GM12865 (cell line): ENCODE results near the gene EQTN.

Source experiments
- DNase-seq: peaks from one replicate; pipeline ENCODE4 v3.0.0; 2010; ENCODE audit warnings: low read depth
- H3K4me3 ChIP-seq: 2 replicates; pipeline ENCODE4 v1.5.1; 2011; ENCODE audit warnings: mild to moderate bottlenecking, low read depth, low read length, control low read depth
- TF ChIP-seq, protein P1 (sequence below): IDR thresholded peaks from 2 replicates; pipeline ENCODE4 v1.5.1; 2011; ENCODE audit warnings: low read length, control low read depth, low read depth, inconsistent platforms; ENCODE audit not compliant: insufficient read depth; ENCODE audit errors: missing control alignments

EQTN gene

DNA sequence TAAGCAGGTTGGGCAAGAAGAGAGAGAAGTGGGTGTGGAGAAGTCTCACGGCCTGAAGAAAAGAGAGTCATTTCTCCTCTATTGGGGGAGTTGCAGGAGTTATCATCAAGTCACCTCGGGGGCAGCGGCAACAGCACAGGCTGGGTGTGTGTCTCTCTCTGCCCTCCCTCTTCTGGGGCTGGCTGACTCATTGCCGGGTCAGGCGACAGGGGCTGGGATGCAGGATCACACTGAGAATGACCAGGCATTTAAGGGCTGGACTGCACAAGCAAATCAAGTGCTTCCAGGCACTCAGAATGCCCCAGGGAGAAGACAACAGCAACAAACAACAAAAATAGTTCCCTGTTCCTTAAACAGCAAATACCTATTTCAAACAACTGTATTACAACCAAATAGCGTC lies 6.3 kb upstream of the EQTN start:
- DNase-seq, result no peak
- TF ChIP-seq, protein P1, sequence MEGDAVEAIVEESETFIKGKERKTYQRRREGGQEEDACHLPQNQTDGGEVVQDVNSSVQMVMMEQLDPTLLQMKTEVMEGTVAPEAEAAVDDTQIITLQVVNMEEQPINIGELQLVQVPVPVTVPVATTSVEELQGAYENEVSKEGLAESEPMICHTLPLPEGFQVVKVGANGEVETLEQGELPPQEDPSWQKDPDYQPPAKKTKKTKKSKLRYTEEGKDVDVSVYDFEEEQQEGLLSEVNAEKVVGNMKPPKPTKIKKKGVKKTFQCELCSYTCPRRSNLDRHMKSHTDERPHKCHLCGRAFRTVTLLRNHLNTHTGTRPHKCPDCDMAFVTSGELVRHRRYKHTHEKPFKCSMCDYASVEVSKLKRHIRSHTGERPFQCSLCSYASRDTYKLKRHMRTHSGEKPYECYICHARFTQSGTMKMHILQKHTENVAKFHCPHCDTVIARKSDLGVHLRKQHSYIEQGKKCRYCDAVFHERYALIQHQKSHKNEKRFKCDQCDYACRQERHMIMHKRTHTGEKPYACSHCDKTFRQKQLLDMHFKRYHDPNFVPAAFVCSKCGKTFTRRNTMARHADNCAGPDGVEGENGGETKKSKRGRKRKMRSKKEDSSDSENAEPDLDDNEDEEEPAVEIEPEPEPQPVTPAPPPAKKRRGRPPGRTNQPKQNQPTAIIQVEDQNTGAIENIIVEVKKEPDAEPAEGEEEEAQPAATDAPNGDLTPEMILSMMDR, result no peak
- no peak overlapping the region for H3K4me3 ChIP-seq

DNA sequence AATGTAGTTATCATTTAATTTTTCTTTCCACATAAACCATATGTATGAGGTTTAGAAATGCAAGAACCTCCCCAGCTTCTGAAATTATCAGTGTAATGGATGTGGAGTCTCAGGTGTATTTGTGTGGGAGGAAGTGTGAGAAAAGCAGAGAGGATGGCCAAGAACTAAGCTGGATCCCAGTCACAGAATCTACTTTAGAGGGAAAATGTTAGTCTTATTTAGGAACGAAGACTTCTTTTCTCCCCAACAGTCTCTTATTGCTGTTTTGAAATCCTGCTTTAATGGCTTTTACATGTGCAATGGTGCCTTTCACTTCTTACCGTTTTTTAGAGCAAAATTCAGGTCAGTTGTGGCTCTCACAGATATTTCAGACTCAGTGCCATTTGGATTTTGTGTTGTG lies 3.0 kb downstream of the EQTN start:
- TF ChIP-seq, protein P1, result no peak
- DNase-seq, result no peak
- no peak overlapping the region for H3K4me3 ChIP-seq

DNA sequence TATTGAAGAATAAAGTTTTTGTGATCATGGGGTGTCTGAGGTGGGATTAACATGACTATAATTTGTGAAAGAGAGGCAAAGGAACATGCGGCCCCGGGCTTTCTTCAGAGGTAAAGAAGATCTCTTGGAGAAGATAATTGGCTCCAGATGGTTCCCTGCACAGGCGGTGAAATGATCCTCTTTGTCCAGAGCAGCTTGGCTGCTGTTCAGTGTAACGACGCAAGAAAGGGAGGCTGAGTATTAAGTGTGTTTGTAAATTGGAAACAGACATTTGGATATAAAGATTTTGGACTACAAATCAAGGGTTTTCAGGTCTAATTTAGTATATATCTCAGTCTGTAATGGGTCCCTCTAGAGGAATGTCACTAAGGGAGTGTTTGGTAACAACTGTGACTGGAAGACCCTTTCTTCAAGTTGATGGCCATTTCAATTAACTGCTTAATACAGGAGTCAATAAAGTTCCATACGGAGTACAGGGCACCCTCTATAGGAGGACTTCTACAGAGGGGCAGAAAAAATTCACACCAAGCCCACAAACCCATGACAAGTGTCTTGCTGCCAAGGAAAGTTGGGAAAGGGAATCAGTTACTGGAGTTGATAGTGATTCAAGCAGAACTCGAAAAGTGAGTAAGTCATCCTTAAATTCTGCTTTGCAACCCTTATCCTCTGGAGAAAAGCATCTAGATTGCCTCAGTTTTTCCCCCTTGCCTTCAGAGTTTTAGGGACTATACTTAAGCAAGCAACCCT lies 4.1 kb downstream of the EQTN start:
- no peak overlapping the region for H3K4me3 ChIP-seq
- TF ChIP-seq, protein P1, result no peak
- no peak for DNase-seq

DNA sequence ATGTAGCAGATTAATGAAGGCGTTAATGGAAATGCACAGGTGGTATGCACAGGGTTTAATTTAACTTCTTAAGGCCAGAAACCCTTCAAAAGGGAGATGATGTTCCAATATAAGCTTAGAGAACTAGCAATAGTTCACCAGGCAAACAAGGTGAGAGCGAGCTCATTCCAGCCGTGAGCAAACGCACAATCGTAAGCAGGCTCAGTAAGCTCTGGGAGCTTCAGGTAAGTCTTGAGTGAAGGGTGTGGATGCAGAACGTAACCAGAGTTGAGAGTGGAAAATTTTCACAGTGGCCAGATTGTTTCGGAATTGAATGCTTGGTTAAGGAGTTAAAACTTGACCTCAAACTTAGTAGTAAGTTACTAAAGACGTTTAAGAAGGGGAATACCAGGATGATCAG lies 5.7 kb downstream of the EQTN start:
- no peak for DNase-seq
- TF ChIP-seq, protein P1, result no peak
- no peak overlapping the region for H3K4me3 ChIP-seq

DNA sequence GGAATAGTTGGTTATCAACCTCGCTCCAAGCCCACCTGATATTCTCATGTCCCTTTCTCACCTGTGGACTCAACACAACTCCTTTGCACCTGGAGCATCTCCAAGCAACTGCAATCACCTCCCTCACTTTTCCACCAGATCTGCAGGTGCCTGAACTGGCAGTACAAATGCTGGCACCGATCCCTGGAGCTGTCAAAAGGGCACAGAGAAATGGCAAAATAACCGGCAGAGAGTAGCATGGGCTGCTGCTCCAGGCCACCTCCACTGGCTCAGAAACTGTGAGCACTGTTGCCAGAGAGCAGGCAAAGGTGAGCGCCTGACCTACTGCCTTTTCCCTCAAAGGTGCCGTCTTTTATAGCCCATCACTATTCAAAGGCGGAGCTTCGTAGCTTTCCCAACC lies 14.7 kb downstream of the EQTN start:
- no peak for DNase-seq
- TF ChIP-seq, protein P1, result no peak
- H3K4me3 ChIP-seq, result no peak overlapping the region

DNA sequence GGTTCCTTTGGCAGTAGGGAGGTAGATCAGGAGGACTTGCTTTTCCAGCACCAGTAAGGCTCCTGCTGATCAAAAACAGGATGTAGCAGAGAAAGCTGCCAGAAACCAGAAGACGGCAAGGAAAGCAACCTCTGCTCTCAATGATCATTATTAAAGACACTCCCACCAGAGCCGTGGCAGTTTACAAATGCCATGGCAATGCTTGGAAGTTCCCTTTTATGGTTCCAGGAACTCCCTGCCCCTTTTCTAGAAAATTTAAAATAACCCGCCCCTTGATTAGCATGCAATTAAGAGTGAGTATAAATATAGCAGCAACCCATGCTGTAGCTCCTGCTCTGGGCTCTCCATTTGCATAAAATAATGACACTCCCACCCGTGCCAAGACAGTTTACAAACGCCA lies 16.1 kb downstream of the EQTN start:
- TF ChIP-seq, protein P1, result no peak
- no peak overlapping the region for H3K4me3 ChIP-seq
- no peak for DNase-seq

DNA sequence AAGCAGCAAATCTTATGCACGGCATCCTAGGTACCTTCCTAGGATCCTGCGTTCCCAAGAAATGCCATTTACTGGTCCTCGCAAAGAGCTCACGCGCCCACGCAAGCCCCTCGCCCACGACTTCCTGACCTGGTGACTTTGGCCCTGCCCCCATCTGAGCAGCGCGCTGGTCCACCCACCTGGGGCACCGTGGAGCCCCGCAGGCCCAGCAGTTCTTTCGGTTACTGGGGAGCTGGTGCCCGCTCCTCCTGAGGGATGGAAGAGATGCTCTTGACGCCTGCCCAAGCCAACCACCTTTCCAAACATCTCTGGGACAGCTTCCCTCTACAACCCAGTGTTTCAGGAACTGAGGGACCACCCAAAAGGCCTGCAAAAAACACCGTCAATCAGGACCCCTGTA lies 16.7 kb downstream of the EQTN start:
- TF ChIP-seq, protein P1, result no peak
- no peak overlapping the region for H3K4me3 ChIP-seq
- no peak for DNase-seq
